ENCODE results near the gene MSMO1.
"Not testable (repeated sequence)": the region's sequence is repeated elsewhere in the genome, so short reads cannot be mapped to it uniquely, and the experiment has no call there.

Gene MSMO1

GRCh38 chr4:165331823-165332222 lies 4.4 kb downstream of the MSMO1 start:
- Histone ChIP-seq H3K9ac (no peak overlapping the region), H3K27ac (no peak overlapping the region), H4K20me1 (peaks cover 82% of the 10 kb centered on the region), H3K27me3 (no peaks in the 10 kb centered on the region), H3K4me2 (peak overlapping the region; percentile 97; the same call in 1 of the 2 replicates), H3K4me1 (peaks cover 46% of the 10 kb centered on the region), H3K9me3 (no peaks in the 10 kb centered on the region), H3K4me3 (no peak overlapping the region), H3K36me3 (peaks cover 51% of the 10 kb centered on the region)
- TF ChIP-seq Cebpa-rat (IDR thresholded peaks at IDR 0.05): no peak

- H3K36me3 ChIP-seq: peaks cover 58% of the 10 kb centered on the region
- H3K4me3 ChIP-seq: no peak overlapping the region
Observed at GRCh38 chr4:165332502-165332901, 5.0 kb downstream of the MSMO1 start.

GRCh38 chr4:165335163-165335703 lies 7.8 kb downstream of the MSMO1 start:
- Histone ChIP-seq H3K27ac (no peak overlapping the region), H4K20me1 (peaks cover 62% of the 10 kb centered on the region), H3K36me3 (peaks cover 79% of the 10 kb centered on the region), H3K9me3 (no peaks in the 10 kb centered on the region), H3K4me2 (no peak overlapping the region), H3K4me1 (peaks cover 25% of the 10 kb centered on the region), H3K4me3 (no peak overlapping the region), H3K27me3 (no peaks in the 10 kb centered on the region), H3K9ac (no peak overlapping the region)
- no peak for TF ChIP-seq Cebpa-rat (IDR thresholded peaks at IDR 0.05)

More at GRCh38 chr4:165332502-165332901, 5.0 kb downstream of the MSMO1 start:
- H3K4me1 ChIP-seq: peaks cover 46% of the 10 kb centered on the region
- H3K4me2 ChIP-seq: peak overlapping the region; percentile 97; the same call in 1 of the 2 replicates
- H3K27me3 ChIP-seq: no peaks in the 10 kb centered on the region
- H3K9me3 ChIP-seq: no peaks in the 10 kb centered on the region
- no peak overlapping the region for H3K9ac ChIP-seq
- H4K20me1 ChIP-seq: peaks cover 87% of the 10 kb centered on the region
- no peak overlapping the region for H3K27ac ChIP-seq
- no peak for TF ChIP-seq Cebpa-rat (IDR thresholded peaks at IDR 0.05)

DNA sequence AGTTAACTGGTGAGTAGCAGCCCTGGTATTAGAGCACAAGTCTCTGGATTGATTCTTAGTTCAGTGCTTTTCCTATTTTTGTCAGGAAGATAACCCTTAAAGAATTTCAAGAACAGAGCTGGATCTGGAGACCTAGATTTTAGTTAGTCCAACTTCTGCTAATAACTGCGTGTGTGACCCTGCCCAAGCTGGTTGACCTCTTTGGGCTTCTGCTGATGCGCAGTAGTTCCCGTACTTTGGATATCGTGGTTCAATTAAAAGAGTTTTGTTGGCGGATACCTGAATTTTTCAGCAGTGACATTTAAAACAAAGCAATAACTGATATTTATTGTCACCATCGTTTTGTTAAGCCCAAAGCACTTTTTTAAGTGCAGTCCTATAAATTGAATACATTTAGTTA lies 9.3 kb downstream of the MSMO1 start:
- H3K36me3 ChIP-seq: peaks cover 74% of the 10 kb centered on the region
- no peak for TF ChIP-seq Cebpa-rat (IDR thresholded peaks at IDR 0.05)
- H4K20me1 ChIP-seq: peaks cover 47% of the 10 kb centered on the region
- peaks cover 10% of the 10 kb centered on the region for H3K4me1 ChIP-seq
- no peak overlapping the region for H3K4me3 ChIP-seq
- no peak overlapping the region for H3K4me2 ChIP-seq
- no peaks in the 10 kb centered on the region for H3K27me3 ChIP-seq
- H3K9me3 ChIP-seq: no peaks in the 10 kb centered on the region
- H3K9ac ChIP-seq: no peak overlapping the region
- H3K27ac ChIP-seq: no peak overlapping the region

- H4K20me1 ChIP-seq, H3K27ac ChIP-seq, H3K4me2 ChIP-seq, H3K9me3 ChIP-seq, H3K4me3 ChIP-seq, H3K4me1 ChIP-seq, H3K9ac ChIP-seq, H3K27me3 ChIP-seq: not testable (repeated sequence)
- H3K36me3 ChIP-seq: peaks cover 48% of the 10 kb centered on the region
Observed at GRCh38 chr4:165342340-165342739, 14.9 kb downstream of the MSMO1 start.

GRCh38 chr4:165343353-165344191 lies 16.1 kb downstream of the MSMO1 start:
- Histone ChIP-seq H3K9ac (no peak overlapping the region), H3K4me1 (no peaks in the 10 kb centered on the region), H3K36me3 (peaks cover 40% of the 10 kb centered on the region)

GRCh38 chr4:165345666-165346417 lies 18.4 kb downstream of the MSMO1 start:
- no peak overlapping the region for H3K4me2 ChIP-seq

More at GRCh38 chr4:165343353-165344191, 16.1 kb downstream of the MSMO1 start:
- H3K4me2 ChIP-seq: no peak overlapping the region
- no peaks in the 10 kb centered on the region for H3K9me3 ChIP-seq
- H3K4me3 ChIP-seq: no peak overlapping the region
- H3K27ac ChIP-seq: no peak overlapping the region
- TF ChIP-seq Cebpa-rat (IDR thresholded peaks at IDR 0.05): no peak
- no peaks in the 10 kb centered on the region; the same call in 1 of the 2 replicates for H4K20me1 ChIP-seq
- no peaks in the 10 kb centered on the region for H3K27me3 ChIP-seq

GRCh38 chr4:165347647-165348569 lies 20.4 kb downstream of the MSMO1 start:
- Histone ChIP-seq H3K4me2 (no peak overlapping the region), H3K4me1 (peaks cover 7% of the 10 kb centered on the region; the same call in 1 of the 2 replicates), H3K27ac (no peak overlapping the region), H4K20me1 (no peaks in the 10 kb centered on the region), H3K4me3 (no peak overlapping the region), H3K27me3 (no peaks in the 10 kb centered on the region), H3K9ac (no peak overlapping the region), H3K36me3 (0 out of 2 replicates have a peak, but pooled peaks cover 7% of the 10 kb centered on the region), H3K9me3 (no peaks in the 10 kb centered on the region)
- no peak for TF ChIP-seq Cebpa-rat (IDR thresholded peaks at IDR 0.05)

More at GRCh38 chr4:165345666-165346417, 18.4 kb downstream of the MSMO1 start:
- Histone ChIP-seq H3K36me3 (peaks cover 22% of the 10 kb centered on the region), H3K27me3 (no peaks in the 10 kb centered on the region), H3K4me1 (no peaks in the 10 kb centered on the region), H3K27ac (no peak overlapping the region), H4K20me1 (no peaks in the 10 kb centered on the region; the same call in 1 of the 2 replicates), H3K4me3 (no peak overlapping the region), H3K9ac (no peak overlapping the region), H3K9me3 (no peaks in the 10 kb centered on the region)
- TF ChIP-seq Cebpa-rat (IDR thresholded peaks at IDR 0.05): no peak

All from BLaER1 (cell line).